K562 (cell line): ENCODE data around the gene C13orf42.

Experiments used
- CEBPB ChIP-seq: fragments of 450-650 bp; IDR thresholded peaks from 2 replicates; pipeline ENCODE4 v1.6.1; 2016; ENCODE audit warnings: missing genetic modification characterization, missing compliant biosample characterization
- CHD2 ChIP-seq: IDR thresholded peaks from 2 replicates; pipeline ENCODE4 v1.6.1; 2011; ENCODE audit warnings: low read depth, low read length
- POLR2A ChIP-seq: fragments of 450-650 bp; conservative IDR thresholded peaks from 2 replicates; pipeline ENCODE4 v1.6.1; 2016
- YY1 ChIP-seq, 3 experiments: IDR thresholded peaks; 2 replicates each; pipeline ENCODE4 v1.6.1; 2011; ENCODE audit warnings: low read length in 2 of 3, mild to moderate bottlenecking in 2 of 3, moderate library complexity in 2 of 3, borderline replicate concordance in 1 of 3, control low read depth in 1 of 3, low read depth in 1 of 3; ENCODE audit not compliant: insufficient read depth in 3 of 3, insufficient replicate concordance in 2 of 3, control insufficient read depth in 1 of 3, insufficient read length in 1 of 3; ENCODE audit errors: extremely low read depth in 1 of 3
- ZNF830 ChIP-seq: fragments of 250-450 bp; sonication (Bioruptor Pico); IDR thresholded peaks from 2 replicates; pipeline ENCODE4 v1.5.0; 2021; ENCODE audit warnings: mild to moderate bottlenecking
- TF ChIP-seq, protein P1 (sequence below), 3 experiments: IDR thresholded peaks in 2 of 3; conservative IDR thresholded peaks in 1 of 3; 2 replicates each; pipeline ENCODE4 v1.5.1; 2011 to 2012; ENCODE audit warnings: low read length in 3 of 3, mild to moderate bottlenecking in 3 of 3, control low read depth in 2 of 3, improper control_type of control experiment in 1 of 3, inconsistent platforms in 1 of 3, low read depth in 1 of 3, mixed read lengths in 1 of 3, moderate library complexity in 1 of 3; ENCODE audit not compliant: insufficient read depth in 2 of 3
- TF ChIP-seq, protein P2 (sequence below), 2 experiments: fragments of 450-650 bp in 1 of 2; sonication (generic) in 1 of 2; formaldehyde crosslinking in 1 of 2; IDR thresholded peaks in 1 of 2; conservative IDR thresholded peaks in 1 of 2; 2 replicates each; pipeline versions ENCODE4 v1.6.1 to v1.8.1; 2016 to 2023; ENCODE audit warnings: mild to moderate bottlenecking in 2 of 2, moderate library complexity in 2 of 2, inconsistent platforms in 1 of 2, missing genetic modification reagents in 1 of 2
- TF ChIP-seq, protein P3 (sequence below): fragments of 250-450 bp; sonication (Bioruptor Pico); IDR thresholded peaks from 2 replicates; pipeline ENCODE4 v1.4.0; 2020; ENCODE audit warnings: mild to moderate bottlenecking, moderate library complexity, borderline replicate concordance

DNA sequence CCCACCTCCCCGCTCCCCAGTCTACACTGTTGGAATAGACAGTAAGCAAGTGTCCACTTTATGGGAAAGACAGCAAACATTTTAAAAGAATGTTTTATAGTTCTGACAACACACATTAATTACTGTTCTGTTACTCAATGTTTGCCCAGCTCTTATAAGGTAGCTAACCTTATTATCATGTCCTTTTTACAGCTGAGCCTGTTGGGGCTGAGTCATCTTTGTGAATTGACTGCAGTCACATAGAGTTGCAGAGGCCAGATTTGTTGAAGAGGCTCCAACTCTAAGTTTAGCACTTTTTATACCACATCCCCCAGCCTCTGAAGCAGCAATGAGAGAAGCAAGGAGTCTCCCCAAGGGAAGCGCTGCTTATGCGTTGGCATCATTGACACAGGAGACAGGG, 76.2 kb downstream of the C13orf42 start:
- TF ChIP-seq YY1 (IDR thresholded peaks at IDR 0.05; ENCODE audit: borderline replicate concordance in 1 of 3, control insufficient read depth in 1 of 3, extremely low read depth in 1 of 3, insufficient read depth in 3 of 3, insufficient read length in 1 of 3, insufficient replicate concordance in 2 of 3, low read depth in 1 of 3, low read length in 2 of 3) (no peak), CEBPB (tag) (no peak), ZNF830 (CRISPR knock-in tag) (no peak), CHD2 (no peak), POLR2A (no peak)
- TF ChIP-seq, protein P1, sequence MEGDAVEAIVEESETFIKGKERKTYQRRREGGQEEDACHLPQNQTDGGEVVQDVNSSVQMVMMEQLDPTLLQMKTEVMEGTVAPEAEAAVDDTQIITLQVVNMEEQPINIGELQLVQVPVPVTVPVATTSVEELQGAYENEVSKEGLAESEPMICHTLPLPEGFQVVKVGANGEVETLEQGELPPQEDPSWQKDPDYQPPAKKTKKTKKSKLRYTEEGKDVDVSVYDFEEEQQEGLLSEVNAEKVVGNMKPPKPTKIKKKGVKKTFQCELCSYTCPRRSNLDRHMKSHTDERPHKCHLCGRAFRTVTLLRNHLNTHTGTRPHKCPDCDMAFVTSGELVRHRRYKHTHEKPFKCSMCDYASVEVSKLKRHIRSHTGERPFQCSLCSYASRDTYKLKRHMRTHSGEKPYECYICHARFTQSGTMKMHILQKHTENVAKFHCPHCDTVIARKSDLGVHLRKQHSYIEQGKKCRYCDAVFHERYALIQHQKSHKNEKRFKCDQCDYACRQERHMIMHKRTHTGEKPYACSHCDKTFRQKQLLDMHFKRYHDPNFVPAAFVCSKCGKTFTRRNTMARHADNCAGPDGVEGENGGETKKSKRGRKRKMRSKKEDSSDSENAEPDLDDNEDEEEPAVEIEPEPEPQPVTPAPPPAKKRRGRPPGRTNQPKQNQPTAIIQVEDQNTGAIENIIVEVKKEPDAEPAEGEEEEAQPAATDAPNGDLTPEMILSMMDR (IDR thresholded peaks at IDR 0.05 in 2 of 3, conservative IDR thresholded peaks at IDR 0.05 in 1 of 3; ENCODE audit: insufficient read depth in 2 of 3, low read depth in 1 of 3, low read length in 3 of 3): no peak
- TF ChIP-seq, protein P2, sequence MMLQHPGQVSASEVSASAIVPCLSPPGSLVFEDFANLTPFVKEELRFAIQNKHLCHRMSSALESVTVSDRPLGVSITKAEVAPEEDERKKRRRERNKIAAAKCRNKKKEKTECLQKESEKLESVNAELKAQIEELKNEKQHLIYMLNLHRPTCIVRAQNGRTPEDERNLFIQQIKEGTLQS (IDR thresholded peaks at IDR 0.05): no peak
- TF ChIP-seq, protein P2 (CRISPR knock-in tag; conservative IDR thresholded peaks at IDR 0.05): no peak
- TF ChIP-seq, protein P3, sequence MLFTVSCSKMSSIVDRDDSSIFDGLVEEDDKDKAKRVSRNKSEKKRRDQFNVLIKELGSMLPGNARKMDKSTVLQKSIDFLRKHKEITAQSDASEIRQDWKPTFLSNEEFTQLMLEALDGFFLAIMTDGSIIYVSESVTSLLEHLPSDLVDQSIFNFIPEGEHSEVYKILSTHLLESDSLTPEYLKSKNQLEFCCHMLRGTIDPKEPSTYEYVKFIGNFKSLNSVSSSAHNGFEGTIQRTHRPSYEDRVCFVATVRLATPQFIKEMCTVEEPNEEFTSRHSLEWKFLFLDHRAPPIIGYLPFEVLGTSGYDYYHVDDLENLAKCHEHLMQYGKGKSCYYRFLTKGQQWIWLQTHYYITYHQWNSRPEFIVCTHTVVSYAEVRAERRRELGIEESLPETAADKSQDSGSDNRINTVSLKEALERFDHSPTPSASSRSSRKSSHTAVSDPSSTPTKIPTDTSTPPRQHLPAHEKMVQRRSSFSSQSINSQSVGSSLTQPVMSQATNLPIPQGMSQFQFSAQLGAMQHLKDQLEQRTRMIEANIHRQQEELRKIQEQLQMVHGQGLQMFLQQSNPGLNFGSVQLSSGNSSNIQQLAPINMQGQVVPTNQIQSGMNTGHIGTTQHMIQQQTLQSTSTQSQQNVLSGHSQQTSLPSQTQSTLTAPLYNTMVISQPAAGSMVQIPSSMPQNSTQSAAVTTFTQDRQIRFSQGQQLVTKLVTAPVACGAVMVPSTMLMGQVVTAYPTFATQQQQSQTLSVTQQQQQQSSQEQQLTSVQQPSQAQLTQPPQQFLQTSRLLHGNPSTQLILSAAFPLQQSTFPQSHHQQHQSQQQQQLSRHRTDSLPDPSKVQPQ (CRISPR knock-in tag): no peak
